OCI-LY1 (cell line): ENCODE measurements around the gene HELQ.

Experiments used
- H2AFZ ChIP-seq: fragments of 200-600 bp; sonication (generic), shearing (Covaris generic); 2 replicates; pipeline ENCODE4 v1.6.0; 2014; ENCODE audit warnings: antibody characterized with exemption, mild to moderate bottlenecking, low read length
- H3F3A ChIP-seq: fragments of 200-600 bp; sonication (generic), shearing (Covaris generic); 2 replicates; pipeline ENCODE4 v1.6.0; 2014; ENCODE audit warnings: mild to moderate bottlenecking, antibody characterized with exemption, low read length, moderate library complexity; ENCODE audit not compliant: insufficient read depth
- H3K27ac ChIP-seq: fragments of 200-600 bp; sonication (generic); 2 replicates; pipeline ENCODE4 v1.5.1; 2014; ENCODE audit warnings: low read length, mixed run types, mild to moderate bottlenecking, low read depth; ENCODE audit not compliant: poor library complexity, severe bottlenecking
- H3K27me3 ChIP-seq: fragments of 200-600 bp; sonication (generic); 2 replicates; pipeline ENCODE4 v1.6.0; 2014; ENCODE audit warnings: antibody characterized with exemption, mild to moderate bottlenecking, low read length, moderate library complexity; ENCODE audit not compliant: insufficient read depth
- H3K36me3 ChIP-seq: fragments of 200-600 bp; sonication (generic); 2 replicates; pipeline ENCODE4 v1.6.1; 2014; ENCODE audit warnings: mild to moderate bottlenecking, antibody characterized with exemption, low read length, moderate library complexity, mixed read lengths; ENCODE audit not compliant: insufficient read depth
- H3K4me1 ChIP-seq: fragments of 200-600 bp; sonication (generic); 2 replicates; pipeline ENCODE4 v1.5.1; 2014; ENCODE audit warnings: mild to moderate bottlenecking, low read length, moderate library complexity; ENCODE audit not compliant: insufficient read depth, severe bottlenecking
- H3K4me2 ChIP-seq: fragments of 200-600 bp; sonication (generic), shearing (Covaris generic); 2 replicates; pipeline ENCODE4 v1.6.1; 2014; ENCODE audit warnings: low read length
- H3K4me3 ChIP-seq: fragments of 200-600 bp; sonication (generic); 2 replicates; pipeline ENCODE4 v1.5.1; 2014; ENCODE audit warnings: low read length, low read depth, mild to moderate bottlenecking, mixed read lengths; ENCODE audit not compliant: poor library complexity, severe bottlenecking
- H3K79me2 ChIP-seq: fragments of 200-600 bp; shearing (Covaris generic); 2 replicates; pipeline ENCODE4 v1.6.1; 2016; ENCODE audit warnings: mixed run types, low read length, mixed read lengths; ENCODE audit not compliant: insufficient read depth
- H3K9ac ChIP-seq: fragments of 200-600 bp; sonication (generic), shearing (Covaris generic); 2 replicates; pipeline ENCODE4 v1.6.1; 2014; ENCODE audit warnings: mild to moderate bottlenecking, low read length, mixed read lengths
- H3K9me2 ChIP-seq: fragments of 200-600 bp; sonication (generic), shearing (Covaris generic); 2 replicates; pipeline ENCODE4 v1.6.1; 2014; ENCODE audit warnings: low read depth, mild to moderate bottlenecking, low read length, mixed read lengths
- H3K9me3 ChIP-seq: fragments of 200-600 bp; shearing (Covaris generic); 2 replicates; pipeline ENCODE4 v1.6.1; 2014; ENCODE audit warnings: low read length, mixed read lengths
- H4K20me1 ChIP-seq: fragments of 200-600 bp; sonication (generic), shearing (Covaris generic); 2 replicates; pipeline ENCODE4 v1.6.0; 2016; ENCODE audit warnings: mild to moderate bottlenecking, low read length; ENCODE audit not compliant: insufficient read depth
- EZH2 ChIP-seq: fragments of 200-600 bp; sonication (generic), shearing (Covaris generic); IDR thresholded peaks from 2 replicates; pipeline ENCODE4 v1.8.0; 2017; ENCODE audit warnings: borderline replicate concordance, mixed run types, mild to moderate bottlenecking, antibody characterized with exemption, low read length, moderate library complexity, mixed read lengths
- TF ChIP-seq, protein P1 (sequence below): fragments of 200-600 bp; sonication (generic), shearing (Covaris generic); IDR thresholded peaks from 2 replicates; pipeline ENCODE4 v1.5.1; 2017; ENCODE audit warnings: mild to moderate bottlenecking, antibody characterized with exemption, low read length, moderate library complexity, mixed read lengths

HELQ gene

DNA sequence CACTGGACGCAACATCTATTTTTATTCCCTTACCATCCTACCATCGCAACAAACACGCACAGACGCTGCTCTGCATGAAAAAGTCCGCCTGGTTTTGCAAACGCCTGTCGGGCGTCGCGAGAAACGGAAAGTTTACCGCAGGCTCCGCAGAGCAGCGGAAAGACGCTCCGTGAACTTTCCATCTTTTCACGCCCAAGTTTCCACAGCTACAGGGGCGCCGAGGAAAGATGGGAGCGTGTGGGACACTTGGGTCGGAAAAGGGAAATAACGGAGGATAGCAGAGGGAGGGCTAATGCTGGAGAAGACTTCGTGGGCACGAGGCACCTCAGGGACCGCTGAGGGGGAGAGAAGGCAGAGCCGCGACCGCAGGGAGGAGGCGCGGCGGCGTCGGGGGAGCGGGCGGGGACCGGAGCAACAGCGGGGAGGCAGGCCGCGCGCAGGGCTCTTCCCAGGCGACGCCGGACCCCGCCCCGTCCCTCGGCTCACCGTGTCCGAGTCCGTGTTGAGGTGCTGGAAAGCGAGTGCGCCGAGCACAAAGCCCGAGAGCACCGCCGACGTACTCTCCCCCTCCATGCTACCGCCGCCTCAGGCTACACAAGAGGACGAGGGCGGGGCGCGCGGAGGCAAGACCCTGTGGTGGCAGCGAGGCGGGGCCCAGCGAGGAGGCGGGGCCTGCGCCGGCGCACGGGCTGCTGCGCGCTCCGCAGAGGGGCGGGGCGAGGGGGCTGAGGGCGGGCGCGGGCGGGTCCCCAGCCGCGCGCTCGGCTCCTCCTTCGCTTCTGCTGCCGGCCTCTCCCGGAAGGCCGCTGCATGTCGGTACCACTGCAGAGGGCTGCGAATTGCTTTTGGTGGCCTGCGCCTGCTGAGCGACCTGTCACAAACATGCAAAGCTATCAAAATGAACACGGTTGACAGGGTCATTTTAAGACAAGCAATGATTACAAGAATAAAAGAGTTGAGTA is 29.2 kb upstream of the HELQ start, which contains the start of gene ABRAXAS1:
ABRAXAS1 (minus strand) TSS at position 601 of the 962 bp plus-strand sequence; CDS start at position 573, 28 bp downstream.
- Histone ChIP-seq H3K4me2 (peak within 1 kb of the TSS; percentile 89), H3K27ac (peak within 1 kb of the TSS; percentile 63), H3K4me1 (peaks cover 26% of the 10 kb centered on the region), H4K20me1 (no peaks in the 10 kb centered on the region), H3K9me3 (no peaks in the 10 kb centered on the region), H3K79me2 (no peaks in the 10 kb centered on the region), H3K36me3 (peaks cover 6% of the 10 kb centered on the region), H3K27me3 (no peaks in the 10 kb centered on the region), H3K4me3 (peak within 1 kb of the TSS; percentile 69), H2AFZ (peak within 1 kb of the TSS; percentile 96), H3K9ac (peak within 1 kb of the TSS; percentile 73), H3F3A (0 out of 2 replicates have a peak, but pooled peaks cover 3% of the 10 kb centered on the region), H3K9me2 (no peaks in the 10 kb centered on the region)
- TF ChIP-seq, protein P1, sequence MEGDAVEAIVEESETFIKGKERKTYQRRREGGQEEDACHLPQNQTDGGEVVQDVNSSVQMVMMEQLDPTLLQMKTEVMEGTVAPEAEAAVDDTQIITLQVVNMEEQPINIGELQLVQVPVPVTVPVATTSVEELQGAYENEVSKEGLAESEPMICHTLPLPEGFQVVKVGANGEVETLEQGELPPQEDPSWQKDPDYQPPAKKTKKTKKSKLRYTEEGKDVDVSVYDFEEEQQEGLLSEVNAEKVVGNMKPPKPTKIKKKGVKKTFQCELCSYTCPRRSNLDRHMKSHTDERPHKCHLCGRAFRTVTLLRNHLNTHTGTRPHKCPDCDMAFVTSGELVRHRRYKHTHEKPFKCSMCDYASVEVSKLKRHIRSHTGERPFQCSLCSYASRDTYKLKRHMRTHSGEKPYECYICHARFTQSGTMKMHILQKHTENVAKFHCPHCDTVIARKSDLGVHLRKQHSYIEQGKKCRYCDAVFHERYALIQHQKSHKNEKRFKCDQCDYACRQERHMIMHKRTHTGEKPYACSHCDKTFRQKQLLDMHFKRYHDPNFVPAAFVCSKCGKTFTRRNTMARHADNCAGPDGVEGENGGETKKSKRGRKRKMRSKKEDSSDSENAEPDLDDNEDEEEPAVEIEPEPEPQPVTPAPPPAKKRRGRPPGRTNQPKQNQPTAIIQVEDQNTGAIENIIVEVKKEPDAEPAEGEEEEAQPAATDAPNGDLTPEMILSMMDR: no peak
- no peak for TF ChIP-seq EZH2

DNA sequence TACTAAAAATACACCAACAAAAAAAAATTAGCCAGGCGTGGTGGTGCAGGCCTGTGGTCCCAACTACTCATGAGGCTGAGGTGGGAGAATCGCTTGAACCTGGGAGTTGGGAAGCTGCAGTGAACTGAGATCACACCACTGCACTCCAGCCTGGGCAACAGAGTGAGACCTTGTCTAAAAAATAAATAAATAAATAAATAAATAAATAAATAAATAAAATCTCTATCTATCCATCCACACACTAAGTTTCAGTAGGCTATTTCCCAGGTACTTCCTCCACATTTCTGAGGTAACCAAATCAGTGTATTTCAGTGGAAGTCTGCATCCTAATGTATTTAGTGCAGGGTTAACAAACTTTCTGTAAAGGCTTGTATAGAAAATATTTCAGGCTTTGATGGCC is 18.3 kb upstream of the HELQ start:
- Histone ChIP-seq H3K4me1 (no peaks in the 10 kb centered on the region), H3K9ac (no peak overlapping the region), H3F3A (no peaks in the 10 kb centered on the region), H3K9me3 (no peaks in the 10 kb centered on the region), H3K27me3 (no peaks in the 10 kb centered on the region), H3K36me3 (peaks cover 22% of the 10 kb centered on the region; the same call in 1 of the 2 replicates), H2AFZ (no peak overlapping the region), H3K27ac (no peak overlapping the region), H3K79me2 (no peaks in the 10 kb centered on the region), H3K4me2 (no peak overlapping the region), H3K4me3 (no peak overlapping the region), H3K9me2 (no peaks in the 10 kb centered on the region), H4K20me1 (no peaks in the 10 kb centered on the region)
- no peak for TF ChIP-seq EZH2
- TF ChIP-seq, protein P1: no peak

DNA sequence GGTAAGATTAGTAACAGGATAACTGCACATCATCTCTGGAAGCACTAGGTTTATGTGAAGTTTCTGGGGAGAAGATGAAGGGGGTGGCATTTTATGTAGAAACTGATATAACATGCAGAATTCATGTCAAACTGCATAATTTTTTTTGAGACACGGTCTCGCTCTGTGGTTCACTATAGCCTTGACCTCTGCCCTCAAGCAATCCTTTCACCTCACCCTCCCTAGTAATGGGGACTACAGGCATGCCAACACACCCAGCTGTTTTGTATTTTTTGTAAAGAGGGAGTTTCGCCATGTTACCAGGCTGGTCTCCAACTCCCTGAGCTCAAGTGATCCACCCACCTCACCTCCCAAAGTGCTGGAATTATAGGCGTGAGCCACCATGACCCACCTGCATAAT is 17.8 kb upstream of the HELQ start:
- no peak overlapping the region for H2AFZ ChIP-seq
- H3K4me3 ChIP-seq: no peak overlapping the region
- H3K36me3 ChIP-seq: peaks cover 28% of the 10 kb centered on the region
- no peak overlapping the region for H3K9ac ChIP-seq
- no peaks in the 10 kb centered on the region for H3K9me2 ChIP-seq
- no peaks in the 10 kb centered on the region for H4K20me1 ChIP-seq
- TF ChIP-seq, protein P1: no peak
- no peak for TF ChIP-seq EZH2
- H3K79me2 ChIP-seq: no peaks in the 10 kb centered on the region
- H3F3A ChIP-seq: no peaks in the 10 kb centered on the region
- no peak overlapping the region for H3K4me2 ChIP-seq
- H3K9me3 ChIP-seq: no peaks in the 10 kb centered on the region
- no peaks in the 10 kb centered on the region for H3K27me3 ChIP-seq
- H3K27ac ChIP-seq: no peak overlapping the region
- no peaks in the 10 kb centered on the region for H3K4me1 ChIP-seq
